HepG2 (cell line): ENCODE results near the gene MPHOSPH8. TPM values are rescaled to one million over a fixed set of nuclear protein-coding genes. Genes with fewer than 3 reads are reported as not detected.

Experiments
- ATAC-seq: fragments of 200-7000 bp; cut with Tn5 transposase; 3 replicates; pipeline ENCODE4 v1.9.1; 2020; ENCODE audit warnings: mild to moderate bottlenecking, moderate library complexity
- BruUV-seq: library from RNA; stranded (reverse); fragments of 400-500 nt; replicated peaks from 2 replicates; lab custom pipeline; 2021; lab: Mats Ljungman, UMichigan
- CTCF ChIA-PET: fragments of 300-600 bp; formaldehyde crosslinking; extraction: SDS; loops from one replicate; lab custom pipeline; 2021; ENCODE audit warnings: low total read pairs, inconsistent platforms, low intra/inter-chr PET ratio; lab: Yijun Ruan, JAX
- POLR2A ChIA-PET: fragments of 350-600 bp; sonication (Branson Sonifier 250); formaldehyde crosslinking; loops from one replicate; lab custom pipeline; 2020; ENCODE audit warnings: antibody characterized with exemption, inconsistent platforms; lab: Yijun Ruan, JAX
- DNase-seq: peaks from one replicate; pipeline ENCODE4 v3.0.0-alpha.2; 2015; ENCODE audit warnings: low spot score
- FAIRE-seq: peaks from 3 replicates; lab custom pipeline; 2011; peaks lifted over from hg19 to GRCh38; lab: Jason Lieb, UNC
- H2AFZ ChIP-seq: one replicate; pipeline ENCODE4 v1.6.1; 2011; ENCODE audit warnings: low read length, inconsistent platforms
- H3K27ac ChIP-seq: fragments of 300-600 bp; 3 replicates; pipeline ENCODE4 v1.8.0; 2011; ENCODE audit warnings: mixed run types, mild to moderate bottlenecking, mixed read lengths, low read length, inconsistent platforms; ENCODE audit not compliant: insufficient read depth; ENCODE audit errors: extremely low read length
- H3K27me3 ChIP-seq, 2 experiments: fragments of 200-600 bp in 1 of 2; 2 replicates in 1 of 2; 3 replicates in 1 of 2; pipeline versions ENCODE4 v1.6.0 to v1.8.0; 2011; ENCODE audit warnings: low read length in 2 of 2, mild to moderate bottlenecking in 2 of 2, moderate library complexity in 2 of 2, inconsistent platforms in 1 of 2; ENCODE audit not compliant: insufficient read depth in 2 of 2, control insufficient read depth in 1 of 2
- H3K36me3 ChIP-seq, 2 experiments: fragments of 200-600 bp in 1 of 2; replicated peaks in 1 of 2; 2 replicates in 1 of 2; 3 replicates in 1 of 2; pipeline versions ENCODE4 v1.5.1 to v1.8.0; 2011; ENCODE audit warnings: low read length in 2 of 2, inconsistent platforms in 1 of 2; ENCODE audit not compliant: insufficient read depth in 2 of 2, control insufficient read depth in 1 of 2
- H3K4me1 ChIP-seq: 2 replicates; pipeline ENCODE4 v1.5.1; 2012; ENCODE audit warnings: low read length, inconsistent platforms; ENCODE audit not compliant: insufficient read depth
- H3K4me2 ChIP-seq: 2 replicates; pipeline ENCODE4 v1.6.0; 2011; ENCODE audit warnings: low read depth, low read length, inconsistent platforms
- H3K4me3 ChIP-seq, 3 experiments: fragments of 200-600 bp in 1 of 3; sonication (generic), shearing (Covaris generic) in 1 of 3; replicated peaks in 1 of 3; 2 replicates each; pipeline ENCODE4 v1.5.1; 2011 to 2016; ENCODE audit warnings: low read length in 3 of 3, inconsistent platforms in 2 of 3, low read depth in 2 of 3, mild to moderate bottlenecking in 2 of 3, control low read depth in 1 of 3, mixed read lengths in 1 of 3; ENCODE audit not compliant: insufficient read depth in 1 of 3
- H3K79me2 ChIP-seq: one replicate; pipeline ENCODE4 v1.6.1; 2011; ENCODE audit warnings: low read length, inconsistent platforms; ENCODE audit not compliant: insufficient read depth
- H3K9ac ChIP-seq: 2 replicates; pipeline ENCODE4 v1.6.0; 2011; ENCODE audit warnings: mild to moderate bottlenecking, low read depth, low read length, inconsistent platforms; ENCODE audit not compliant: insufficient read depth
- H3K9me3 ChIP-seq: 2 replicates; pipeline ENCODE4 v1.5.1; 2012; ENCODE audit warnings: mild to moderate bottlenecking, low read length
- H4K20me1 ChIP-seq: 2 replicates; pipeline ENCODE4 v1.6.0; 2011; ENCODE audit warnings: inconsistent platforms, mild to moderate bottlenecking, low read length, moderate library complexity; ENCODE audit not compliant: insufficient read depth
- AKAP8 ChIP-seq: sonication (generic); formaldehyde crosslinking; IDR thresholded peaks from 2 replicates; pipeline ENCODE4 v1.5.1; 2020; ENCODE audit warnings: mild to moderate bottlenecking, missing genetic modification reagents
- HNRNPLL ChIP-seq: fragments of 200-400 bp; formaldehyde crosslinking; IDR thresholded peaks from 2 replicates; pipeline ENCODE4 v1.6.1; 2017; ENCODE audit warnings: mild to moderate bottlenecking, low read depth, low read length; ENCODE audit not compliant: poor library complexity, severe bottlenecking
- KAT8 ChIP-seq: IDR thresholded peaks from 2 replicates; pipeline ENCODE4 v1.6.1; 2016; ENCODE audit warnings: missing genetic modification reagents, missing compliant biosample characterization
- NR2C2 ChIP-seq: sonication (generic); formaldehyde crosslinking; IDR thresholded peaks from 2 replicates; pipeline ENCODE4 v1.4.0; 2020; ENCODE audit warnings: missing genetic modification reagents, mild to moderate bottlenecking, moderate library complexity, borderline replicate concordance
- PHF20 ChIP-seq: sonication (generic); formaldehyde crosslinking; IDR thresholded peaks from 2 replicates; pipeline ENCODE4 v1.5.0; 2020; ENCODE audit warnings: mild to moderate bottlenecking, missing genetic modification reagents
- PHF8 ChIP-seq: sonication (generic); formaldehyde crosslinking; IDR thresholded peaks from 2 replicates; pipeline ENCODE4 v1.5.0; 2020; ENCODE audit warnings: missing genetic modification reagents
- POLR2A ChIP-seq, 2 experiments: IDR thresholded peaks; 2 replicates each; pipeline ENCODE4 v1.6.1; 2011; ENCODE audit warnings: low read depth in 2 of 2, low read length in 2 of 2, mild to moderate bottlenecking in 1 of 2, moderate library complexity in 1 of 2; ENCODE audit not compliant: insufficient read depth in 1 of 2
- REL ChIP-seq: sonication (generic); formaldehyde crosslinking; conservative IDR thresholded peaks from 2 replicates; pipeline ENCODE4 v1.8.0; 2022; ENCODE audit warnings: mild to moderate bottlenecking, missing genetic modification reagents, moderate library complexity
- TEAD2 ChIP-seq: sonication (generic); formaldehyde crosslinking; IDR thresholded peaks from 2 replicates; pipeline ENCODE4 v1.9.0; 2021; ENCODE audit warnings: missing genetic modification reagents
- U2AF1 ChIP-seq: fragments of 200-400 bp; formaldehyde crosslinking; optimal IDR thresholded peaks from 2 replicates; pipeline ENCODE3; 2017; ENCODE audit warnings: mild to moderate bottlenecking, low read depth, low read length
- ZFX ChIP-seq: sonication (generic); formaldehyde crosslinking; IDR thresholded peaks from 2 replicates; pipeline ENCODE4 v1.4.0; 2020; ENCODE audit warnings: mild to moderate bottlenecking, low read depth, missing genetic modification reagents, moderate library complexity
- ZFY ChIP-seq: sonication (generic); formaldehyde crosslinking; IDR thresholded peaks from 2 replicates; pipeline ENCODE4 v1.4.0; 2020; ENCODE audit warnings: missing genetic modification reagents
- WGBS: methylation state at CpG from one replicate; pipeline ENCODE4 v1.1.6; 2017; ENCODE audit warnings: low lambda C conversion rate; 5-methylcytosine and 5-hydroxymethylcytosine counted together
- in situ Hi-C: cut with HindIII; loops from 2 replicates; pipeline ENCODE4 v1.10.0; 2017; ENCODE audit warnings: low pct_unique_long_range_greater_than_20kb; ENCODE audit not compliant: extremely low pct_ligation_motif_present
- intact Hi-C: fragments of 100-400 bp; cut with micrococcal nuclease; formaldehyde crosslinking; loops from one replicate; pipeline ENCODE4 v1.10.0; 2022; ENCODE audit not compliant: unreplicated experiment
- polyA plus RNA-seq, 8 experiments: library from polyadenylated mRNA; depleted of rRNA in 3 of 8; stranded (reverse) in 7 of 8; unstranded in 1 of 8; fragments of >200 nt; fragmentation: Illumina TruSeq in 4 of 8; extraction: Trizol in 4 of 8; gene quantifications; 2 replicates each; pipeline versions ENCODE4 v1.2.1 to v1.2.3, GENCODE V29; 2011 to 2016; ENCODE audit warnings: low read depth in 4 of 8, missing spikeins in 1 of 8, mixed read lengths in 1 of 8; ENCODE audit not compliant: insufficient read depth in 1 of 8
- total RNA-seq, 5 experiments: library from RNA; depleted of rRNA; stranded (reverse); fragments of >200 nt; fragmentation: Illumina TruSeq; extraction: Trizol; gene quantifications; 2 replicates each; pipeline ENCODE4 v1.2.3, GENCODE V29; 2016; ENCODE audit warnings: low read depth in 1 of 5
- TF ChIP-seq, protein P1 (sequence below): sonication (generic); formaldehyde crosslinking; IDR thresholded peaks from 2 replicates; pipeline ENCODE4 v1.4.0; 2020; ENCODE audit warnings: missing genetic modification reagents
- TF ChIP-seq, protein P2 (sequence below): sonication (generic); formaldehyde crosslinking; IDR thresholded peaks from 2 replicates; pipeline ENCODE4 v1.5.0; 2020; ENCODE audit warnings: mild to moderate bottlenecking, missing genetic modification reagents
- TF ChIP-seq, protein P3 (sequence below): sonication (generic); formaldehyde crosslinking; IDR thresholded peaks from 2 replicates; pipeline ENCODE4 v1.5.1; 2020; ENCODE audit warnings: mild to moderate bottlenecking, missing genetic modification reagents, moderate library complexity

The MPHOSPH8 gene
- total and polyA plus RNA-seq, 2 of the 13 experiments (the other 11 are each of a cell fraction or from before 2014, with no cell fraction given), result 17.3 to 20.9 TPM

DNA sequence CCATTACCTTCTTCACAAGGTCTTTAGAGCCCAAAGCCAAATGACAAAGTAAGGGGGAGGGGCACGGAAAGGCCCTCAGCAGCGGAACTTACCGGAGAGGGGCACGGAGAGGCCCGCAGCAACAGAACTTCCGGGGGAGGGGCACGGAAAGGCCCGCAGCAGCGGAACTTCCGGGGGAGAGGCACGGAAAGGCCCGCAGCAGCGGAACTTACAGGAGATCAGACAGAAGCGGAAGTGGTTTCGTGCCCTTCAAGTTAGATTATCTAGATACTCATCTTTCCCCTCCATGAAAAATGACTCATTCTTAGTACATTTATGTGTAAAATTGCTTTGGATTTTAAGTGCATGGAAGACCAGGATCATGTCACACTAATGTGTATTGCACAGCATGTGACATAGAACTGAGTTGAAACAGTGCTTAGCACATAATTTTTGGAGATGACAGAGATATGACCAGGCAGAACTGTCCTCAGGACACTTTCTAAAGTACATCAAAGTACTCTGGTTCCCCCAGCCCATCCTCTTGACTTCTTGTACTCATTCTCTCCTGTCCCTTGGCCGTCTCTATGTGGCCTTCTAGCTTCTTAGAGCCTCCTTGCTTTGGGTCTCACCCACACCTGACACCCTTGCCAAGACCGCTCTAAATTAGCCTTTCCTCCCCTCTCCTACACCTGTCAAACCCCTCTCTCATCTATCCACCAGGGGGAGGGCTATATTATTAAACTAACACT is 46.4 kb upstream of the MPHOSPH8 start:
- Histone ChIP-seq H3K4me1 (peaks cover 30% of the 10 kb centered on the region), H3K4me3 (peak overlapping the region; percentile 56 to 68 (median 67); a peak in 5 of 6 replicates), H3K27me3 (no peaks in the 10 kb centered on the region), H3K9me3 (no peaks in the 10 kb centered on the region), H3K4me2 (peak overlapping the region; percentile 76), H2AFZ (peak overlapping the region; percentile 49), H3K79me2 (no peaks in the 10 kb centered on the region), H3K27ac (peak overlapping the region; percentile 33), H3K9ac (peak overlapping the region; percentile 58), H3K36me3 (no peaks in the 10 kb centered on the region), H4K20me1 (no peaks in the 10 kb centered on the region)
- BruUV-seq, result no TSS peak
- CTCF ChIA-PET, result interaction anchor here (0.9 to 2.5 kb wide), 4 partner anchors 14 to 433 kb away, joined by 3 to 22 read pairs (median 8); no protein-coding TSS in a partner anchor
- WGBS, result 51% methylated on average over 17 of the region's 17 CpGs
- FAIRE-seq (no peak), DNase-seq (peak; percentile 65), ATAC-seq (peak; percentile 88)
- intact Hi-C loops, result loop anchor here (5.0 kb wide), 1 partner anchor 45 kb away; the partner anchor contains the start of gene MPHOSPH8
- POLR2A ChIA-PET, result interaction anchor here (1.6 kb wide), 1 partner anchor 46 kb away, joined by 4 read pairs; the partner anchor contains the start of gene MPHOSPH8
- in situ Hi-C loops, result no loop called here
- TF ChIP-seq, protein P1, sequence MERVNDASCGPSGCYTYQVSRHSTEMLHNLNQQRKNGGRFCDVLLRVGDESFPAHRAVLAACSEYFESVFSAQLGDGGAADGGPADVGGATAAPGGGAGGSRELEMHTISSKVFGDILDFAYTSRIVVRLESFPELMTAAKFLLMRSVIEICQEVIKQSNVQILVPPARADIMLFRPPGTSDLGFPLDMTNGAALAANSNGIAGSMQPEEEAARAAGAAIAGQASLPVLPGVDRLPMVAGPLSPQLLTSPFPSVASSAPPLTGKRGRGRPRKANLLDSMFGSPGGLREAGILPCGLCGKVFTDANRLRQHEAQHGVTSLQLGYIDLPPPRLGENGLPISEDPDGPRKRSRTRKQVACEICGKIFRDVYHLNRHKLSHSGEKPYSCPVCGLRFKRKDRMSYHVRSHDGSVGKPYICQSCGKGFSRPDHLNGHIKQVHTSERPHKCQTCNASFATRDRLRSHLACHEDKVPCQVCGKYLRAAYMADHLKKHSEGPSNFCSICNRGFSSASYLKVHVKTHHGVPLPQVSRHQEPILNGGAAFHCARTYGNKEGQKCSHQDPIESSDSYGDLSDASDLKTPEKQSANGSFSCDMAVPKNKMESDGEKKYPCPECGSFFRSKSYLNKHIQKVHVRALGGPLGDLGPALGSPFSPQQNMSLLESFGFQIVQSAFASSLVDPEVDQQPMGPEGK, result peak; percentile 18; the same call in 1 of the 2 replicates
- TF ChIP-seq ZFY (CRISPR knock-in tag), result peak; percentile 38; the same call in 1 of the 2 replicates
- peak; percentile 64 for TF ChIP-seq KAT8
- peak; percentile 80 for TF ChIP-seq PHF20
- TF ChIP-seq REL, result no peak
- TF ChIP-seq AKAP8 (CRISPR knock-in tag), result no peak
- TF ChIP-seq U2AF1, result no peak
- 0 out of 4 replicates have a peak, but pooled peaks of 1 of the 2 experiments have one; percentile 32 for TF ChIP-seq POLR2A (IDR thresholded peaks at IDR 0.05; ENCODE audit: insufficient read depth in 1 of 2, low read depth in 2 of 2, low read length in 2 of 2)
- 0 out of 2 replicates have a peak, but pooled peaks have one; percentile 26 for TF ChIP-seq NR2C2 (CRISPR knock-in tag)
- peak; percentile 51; the same call in 1 of the 2 replicates for TF ChIP-seq PHF8
- TF ChIP-seq ZFX, result peak; percentile 72
- TF ChIP-seq HNRNPLL, result peak; percentile 55
- TF ChIP-seq TEAD2, result no peak
- TF ChIP-seq, protein P2, sequence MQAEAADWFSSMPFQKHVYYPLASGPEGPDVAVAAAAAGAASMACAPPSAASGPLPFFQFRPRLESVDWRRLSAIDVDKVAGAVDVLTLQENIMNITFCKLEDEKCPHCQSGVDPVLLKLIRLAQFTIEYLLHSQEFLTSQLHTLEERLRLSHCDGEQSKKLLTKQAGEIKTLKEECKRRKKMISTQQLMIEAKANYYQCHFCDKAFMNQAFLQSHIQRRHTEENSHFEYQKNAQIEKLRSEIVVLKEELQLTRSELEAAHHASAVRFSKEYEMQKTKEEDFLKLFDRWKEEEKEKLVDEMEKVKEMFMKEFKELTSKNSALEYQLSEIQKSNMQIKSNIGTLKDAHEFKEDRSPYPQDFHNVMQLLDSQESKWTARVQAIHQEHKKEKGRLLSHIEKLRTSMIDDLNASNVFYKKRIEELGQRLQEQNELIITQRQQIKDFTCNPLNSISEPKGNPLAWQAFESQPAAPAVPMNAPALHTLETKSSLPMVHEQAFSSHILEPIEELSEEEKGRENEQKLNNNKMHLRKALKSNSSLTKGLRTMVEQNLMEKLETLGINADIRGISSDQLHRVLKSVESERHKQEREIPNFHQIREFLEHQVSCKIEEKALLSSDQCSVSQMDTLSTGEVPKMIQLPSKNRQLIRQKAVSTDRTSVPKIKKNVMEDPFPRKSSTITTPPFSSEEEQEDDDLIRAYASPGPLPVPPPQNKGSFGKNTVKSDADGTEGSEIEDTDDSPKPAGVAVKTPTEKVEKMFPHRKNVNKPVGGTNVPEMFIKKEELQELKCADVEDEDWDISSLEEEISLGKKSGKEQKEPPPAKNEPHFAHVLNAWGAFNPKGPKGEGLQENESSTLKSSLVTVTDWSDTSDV (CRISPR knock-in tag), result no peak
- TF ChIP-seq, protein P3, sequence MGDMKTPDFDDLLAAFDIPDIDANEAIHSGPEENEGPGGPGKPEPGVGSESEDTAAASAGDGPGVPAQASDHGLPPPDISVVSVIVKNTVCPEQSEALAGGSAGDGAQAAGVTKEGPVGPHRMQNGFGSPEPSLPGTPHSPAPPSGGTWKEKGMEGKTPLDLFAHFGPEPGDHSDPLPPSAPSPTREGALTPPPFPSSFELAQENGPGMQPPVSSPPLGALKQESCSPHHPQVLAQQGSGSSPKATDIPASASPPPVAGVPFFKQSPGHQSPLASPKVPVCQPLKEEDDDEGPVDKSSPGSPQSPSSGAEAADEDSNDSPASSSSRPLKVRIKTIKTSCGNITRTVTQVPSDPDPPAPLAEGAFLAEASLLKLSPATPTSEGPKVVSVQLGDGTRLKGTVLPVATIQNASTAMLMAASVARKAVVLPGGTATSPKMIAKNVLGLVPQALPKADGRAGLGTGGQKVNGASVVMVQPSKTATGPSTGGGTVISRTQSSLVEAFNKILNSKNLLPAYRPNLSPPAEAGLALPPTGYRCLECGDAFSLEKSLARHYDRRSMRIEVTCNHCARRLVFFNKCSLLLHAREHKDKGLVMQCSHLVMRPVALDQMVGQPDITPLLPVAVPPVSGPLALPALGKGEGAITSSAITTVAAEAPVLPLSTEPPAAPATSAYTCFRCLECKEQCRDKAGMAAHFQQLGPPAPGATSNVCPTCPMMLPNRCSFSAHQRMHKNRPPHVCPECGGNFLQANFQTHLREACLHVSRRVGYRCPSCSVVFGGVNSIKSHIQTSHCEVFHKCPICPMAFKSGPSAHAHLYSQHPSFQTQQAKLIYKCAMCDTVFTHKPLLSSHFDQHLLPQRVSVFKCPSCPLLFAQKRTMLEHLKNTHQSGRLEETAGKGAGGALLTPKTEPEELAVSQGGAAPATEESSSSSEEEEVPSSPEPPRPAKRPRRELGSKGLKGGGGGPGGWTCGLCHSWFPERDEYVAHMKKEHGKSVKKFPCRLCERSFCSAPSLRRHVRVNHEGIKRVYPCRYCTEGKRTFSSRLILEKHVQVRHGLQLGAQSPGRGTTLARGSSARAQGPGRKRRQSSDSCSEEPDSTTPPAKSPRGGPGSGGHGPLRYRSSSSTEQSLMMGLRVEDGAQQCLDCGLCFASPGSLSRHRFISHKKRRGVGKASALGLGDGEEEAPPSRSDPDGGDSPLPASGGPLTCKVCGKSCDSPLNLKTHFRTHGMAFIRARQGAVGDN, result peak; percentile 68
